Upper lobe of right lung (tissue), 1 donor: ENCODE measurements around the gene KDM1A. TPM values are rescaled to one million over a fixed set of nuclear protein-coding genes. Genes with fewer than 3 reads are reported as not detected.
A peak's percentile ranks its signal among the peaks of the same experiment; 100 is the strongest.

Experiments used
- ATAC-seq: fragments of 200-7000 bp; cut with Tn5 transposase; one replicate; pipeline ENCODE4 v1.9.1; 2020; ENCODE audit warnings: mild to moderate bottlenecking, moderate library complexity
- DNase-seq: peaks from one replicate; pipeline ENCODE4 v3.0.0-alpha.2; 2020
- H3K27ac ChIP-seq: fragments of 200-600 bp; one replicate; pipeline ENCODE4 v1.8.0; 2022
- H3K27me3 ChIP-seq: fragments of 200-600 bp; one replicate; pipeline ENCODE4 v1.8.0; 2022; ENCODE audit warnings: mild to moderate bottlenecking
- H3K36me3 ChIP-seq: fragments of 200-600 bp; one replicate; pipeline ENCODE4 v1.8.0; 2022
- H3K4me1 ChIP-seq: fragments of 200-600 bp; one replicate; pipeline ENCODE4 v1.8.0; 2022
- H3K4me3 ChIP-seq: fragments of 200-600 bp; one replicate; pipeline ENCODE4 v1.8.0; 2022; ENCODE audit warnings: mild to moderate bottlenecking
- H3K9me3 ChIP-seq: fragments of 200-600 bp; one replicate; pipeline ENCODE4 v1.8.0; 2022
- intact Hi-C: fragments of 100-400 bp; cut with DNase I; formaldehyde crosslinking; loops from one replicate; pipeline ENCODE4 v1.11.0; 2022
- total RNA-seq: library from RNA; stranded (reverse); fragmentation: NEBNext Ultra II Directional; extraction: Animal tissue kit (Norgen Biotek cat#: 25700); gene quantifications from one replicate; pipeline ENCODE4 v1.2.1, GENCODE V29; 2021
- TF ChIP-seq, protein P1 (sequence below): fragments of 200-600 bp; IDR thresholded peaks from one replicate; pipeline ENCODE4 v1.8.0; 2022; ENCODE audit warnings: antibody characterized with exemption
- donor health status: DM: no; HTN: yes; CAD: no; lungs with severe emphysema.

The KDM1A gene
- total RNA-seq, 1 donor from 2014 or later = 35.8 TPM

DNA sequence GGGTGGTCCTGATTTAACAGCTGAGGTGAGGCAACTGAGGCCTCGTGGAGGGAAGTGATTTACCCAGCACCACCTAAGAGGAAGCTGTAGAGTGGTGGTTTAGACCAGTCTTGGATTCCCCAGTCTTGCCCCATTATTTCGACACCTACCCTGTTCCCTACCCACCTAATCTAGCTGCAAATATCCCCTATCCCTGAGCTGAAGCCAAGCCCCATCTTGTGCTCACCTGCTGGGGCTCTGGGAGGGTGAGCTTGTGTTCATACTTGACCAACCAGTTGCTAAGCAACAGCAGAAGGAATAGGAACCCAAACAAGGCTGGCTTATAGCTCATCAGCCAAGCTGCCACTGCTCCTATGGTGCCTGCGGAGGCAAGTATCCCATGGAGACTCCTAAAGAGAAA lies 5.6 kb upstream of the KDM1A start:
- no peaks in the 10 kb centered on the region for H3K9me3 ChIP-seq
- DNase-seq (no peak), ATAC-seq (peak; percentile 74)
- H3K36me3 ChIP-seq = no peaks in the 10 kb centered on the region
- H3K27ac ChIP-seq = no peak overlapping the region
- intact Hi-C loops = no loop called here
- TF ChIP-seq, protein P1, sequence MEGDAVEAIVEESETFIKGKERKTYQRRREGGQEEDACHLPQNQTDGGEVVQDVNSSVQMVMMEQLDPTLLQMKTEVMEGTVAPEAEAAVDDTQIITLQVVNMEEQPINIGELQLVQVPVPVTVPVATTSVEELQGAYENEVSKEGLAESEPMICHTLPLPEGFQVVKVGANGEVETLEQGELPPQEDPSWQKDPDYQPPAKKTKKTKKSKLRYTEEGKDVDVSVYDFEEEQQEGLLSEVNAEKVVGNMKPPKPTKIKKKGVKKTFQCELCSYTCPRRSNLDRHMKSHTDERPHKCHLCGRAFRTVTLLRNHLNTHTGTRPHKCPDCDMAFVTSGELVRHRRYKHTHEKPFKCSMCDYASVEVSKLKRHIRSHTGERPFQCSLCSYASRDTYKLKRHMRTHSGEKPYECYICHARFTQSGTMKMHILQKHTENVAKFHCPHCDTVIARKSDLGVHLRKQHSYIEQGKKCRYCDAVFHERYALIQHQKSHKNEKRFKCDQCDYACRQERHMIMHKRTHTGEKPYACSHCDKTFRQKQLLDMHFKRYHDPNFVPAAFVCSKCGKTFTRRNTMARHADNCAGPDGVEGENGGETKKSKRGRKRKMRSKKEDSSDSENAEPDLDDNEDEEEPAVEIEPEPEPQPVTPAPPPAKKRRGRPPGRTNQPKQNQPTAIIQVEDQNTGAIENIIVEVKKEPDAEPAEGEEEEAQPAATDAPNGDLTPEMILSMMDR = no peak
- no peaks in the 10 kb centered on the region for H3K4me1 ChIP-seq
- no peak overlapping the region for H3K4me3 ChIP-seq
- H3K27me3 ChIP-seq = no peaks in the 10 kb centered on the region

DNA sequence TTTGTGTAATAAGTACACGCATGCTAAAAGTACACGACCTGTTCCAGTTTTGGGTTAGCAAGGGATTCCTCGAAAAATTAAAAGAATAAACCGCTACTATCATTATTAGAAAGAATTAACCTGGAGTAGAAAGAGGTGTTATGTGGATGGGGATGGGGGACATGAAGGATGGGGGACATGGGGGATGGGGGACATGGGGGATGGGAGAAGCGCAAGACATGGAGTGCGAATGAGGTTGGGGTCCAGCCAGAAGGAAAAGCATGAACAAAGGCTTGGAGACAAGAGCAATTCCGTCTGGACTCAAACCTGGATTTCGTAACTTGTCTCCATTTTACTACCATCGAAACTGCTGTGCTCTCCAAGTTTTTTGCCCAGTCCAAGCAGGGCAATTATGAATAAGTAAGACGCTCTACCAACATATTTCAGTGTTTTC lies 591 bp upstream of the KDM1A start:
- TF ChIP-seq, protein P1 = no peak
- intact Hi-C loops = no loop called here
- Histone ChIP-seq H3K27me3 (no peaks in the 10 kb centered on the region), H3K9me3 (no peaks in the 10 kb centered on the region), H3K4me3 (peak overlapping the region; percentile 97), H3K27ac (peak overlapping the region; percentile 83), H3K4me1 (peaks cover 11% of the 10 kb centered on the region), H3K36me3 (no peaks in the 10 kb centered on the region)
- DNase-seq (no peak), ATAC-seq (no peak)

DNA sequence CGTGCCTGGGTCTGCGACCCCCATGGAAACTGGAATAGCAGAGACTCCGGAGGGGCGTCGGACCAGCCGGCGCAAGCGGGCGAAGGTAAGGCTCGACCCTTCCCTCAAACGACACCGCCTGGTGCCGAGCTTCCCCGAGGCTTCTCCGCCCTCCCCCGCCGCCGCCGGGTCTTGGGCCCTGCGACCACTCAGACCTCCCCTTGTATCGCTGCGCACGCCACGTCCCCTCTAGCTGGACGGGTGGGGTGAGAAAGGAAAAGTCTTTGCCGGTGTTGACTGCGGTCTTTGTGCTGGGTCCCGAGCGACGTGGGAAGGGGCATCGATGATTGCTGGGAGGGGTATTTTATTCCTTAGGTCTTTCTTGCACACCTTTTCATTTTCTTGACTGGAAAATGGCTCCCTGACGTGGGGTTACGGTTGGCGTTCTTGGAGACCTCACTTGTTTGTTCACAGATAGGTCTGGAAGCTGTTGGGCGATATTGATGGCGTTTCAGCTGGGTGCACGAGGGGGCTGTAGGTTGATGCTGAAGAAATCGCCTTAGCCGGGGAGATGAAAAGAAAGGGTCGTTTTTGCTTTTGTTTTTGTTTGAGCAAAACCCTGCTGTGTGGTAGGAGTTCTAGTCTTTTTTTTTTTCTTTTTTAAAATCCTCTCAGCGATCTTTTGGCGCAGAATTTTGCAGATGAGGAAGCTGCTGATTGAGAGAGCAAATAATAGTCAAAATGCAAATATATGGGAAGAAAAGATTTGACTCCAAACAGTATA lies 776 bp downstream of the KDM1A start:
- TF ChIP-seq, protein P1 = no peak
- H3K27me3 ChIP-seq = no peaks in the 10 kb centered on the region
- DNase-seq (peak; percentile 69), ATAC-seq (peak; percentile 8)
- no peaks in the 10 kb centered on the region for H3K36me3 ChIP-seq
- no peaks in the 10 kb centered on the region for H3K9me3 ChIP-seq
- peak overlapping the region; percentile 83 for H3K27ac ChIP-seq
- intact Hi-C loops = no loop called here
- H3K4me3 ChIP-seq = peak overlapping the region; percentile 97
- H3K4me1 ChIP-seq = peaks cover 11% of the 10 kb centered on the region

DNA sequence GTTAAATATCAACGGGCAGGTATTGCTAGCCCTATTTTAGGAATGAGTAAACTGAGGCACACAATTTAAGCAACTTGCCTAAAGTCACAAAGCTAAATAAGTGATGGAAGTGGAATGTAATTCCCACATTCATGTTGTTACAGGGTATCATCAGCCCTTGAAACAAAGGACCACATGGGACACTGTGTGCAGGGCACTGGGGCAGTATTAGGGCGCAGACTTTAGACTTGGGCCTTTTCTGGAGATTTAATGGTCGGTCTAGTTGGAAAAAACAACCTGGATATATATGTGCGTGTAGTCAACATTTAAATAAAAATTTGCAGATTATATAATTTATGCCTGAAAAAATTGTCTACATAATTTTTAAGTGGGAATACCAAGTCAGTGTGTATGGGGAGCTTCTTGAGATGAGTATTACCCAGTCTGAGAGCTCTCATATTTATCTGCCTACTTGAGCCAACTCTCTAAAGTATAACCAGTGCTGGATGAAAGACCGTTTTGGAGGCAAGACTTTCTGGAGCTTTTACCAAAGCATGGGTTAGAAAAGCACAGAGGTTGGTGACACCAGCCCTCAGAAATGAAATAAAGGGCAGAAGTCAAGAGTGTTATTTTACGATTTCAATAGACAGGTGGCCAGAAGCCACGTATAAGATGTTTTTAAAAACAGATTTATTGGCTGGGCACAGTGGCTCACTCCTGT lies 1.6 kb downstream of the KDM1A start:
- Histone ChIP-seq H3K27me3 (no peaks in the 10 kb centered on the region), H3K36me3 (no peaks in the 10 kb centered on the region), H3K9me3 (no peaks in the 10 kb centered on the region), H3K4me3 (peak overlapping the region; percentile 97), H3K4me1 (peaks cover 11% of the 10 kb centered on the region), H3K27ac (no peak overlapping the region)
- intact Hi-C loops = no loop called here
- DNase-seq (no peak), ATAC-seq (no peak)
- TF ChIP-seq, protein P1 = no peak

DNA sequence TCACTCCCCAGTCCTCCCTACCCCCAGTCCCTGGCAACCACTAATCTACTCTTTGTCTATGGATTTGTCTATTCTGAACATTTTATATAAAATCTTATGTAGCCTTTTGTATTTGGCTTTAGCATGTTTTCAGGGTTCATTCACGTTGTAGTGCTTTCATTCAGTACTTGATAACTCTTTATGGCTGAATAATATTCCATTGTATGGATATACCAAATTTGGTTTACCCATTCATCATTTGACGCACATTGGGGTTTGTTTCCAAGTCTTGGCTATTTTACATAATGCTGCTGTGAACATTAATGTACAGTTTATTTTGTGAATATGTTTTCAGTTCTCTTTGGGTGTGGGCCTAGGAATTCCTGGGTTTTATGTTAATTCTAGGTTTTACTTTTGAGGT lies 2.6 kb downstream of the KDM1A start:
- no peak for ATAC-seq

More for the DNA sequence above, 2.6 kb downstream of the KDM1A start:
- intact Hi-C loops = no loop called here
- TF ChIP-seq, protein P1 = no peak
- H3K4me3 ChIP-seq = no peak overlapping the region
- no peak for DNase-seq
- no peaks in the 10 kb centered on the region for H3K27me3 ChIP-seq
- no peaks in the 10 kb centered on the region for H3K36me3 ChIP-seq
- H3K9me3 ChIP-seq = no peaks in the 10 kb centered on the region
- no peak overlapping the region for H3K27ac ChIP-seq
- H3K4me1 ChIP-seq = peaks cover 11% of the 10 kb centered on the region
